Ramos (cell line): Measurements from ENCODE around the gene SLC9A3.

Experiments used
- in situ Hi-C: fragments of 300-500 bp; cut with MboI; formaldehyde crosslinking; loops from one replicate; pipeline ENCODE4 v1.14.3; 2022; ENCODE audit warnings: low sequenced_read_pairs; ENCODE audit not compliant: unreplicated experiment

The SLC9A3 gene

GRCh38 chr5:556909-557441 is 32.7 kb upstream of the SLC9A3 start:
- in situ Hi-C loops = no loop called here

GRCh38 chr5:555058-555623 is 30.9 kb upstream of the SLC9A3 start:
- in situ Hi-C loops = no loop called here

GRCh38 chr5:554284-554988 is 30.2 kb upstream of the SLC9A3 start:
- in situ Hi-C loops = no loop called here

GRCh38 chr5:553874-554273 is 29.6 kb upstream of the SLC9A3 start:
- in situ Hi-C loops = no loop called here

- in situ Hi-C loops = no loop called here
These were observed 27.2 kb upstream of the SLC9A3 start for GRCh38 chr5:551406-551805.

GRCh38 chr5:549229-549628 is 25.0 kb upstream of the SLC9A3 start:
- in situ Hi-C loops = no loop called here

- in situ Hi-C loops = no loop called here
These were observed 24.0 kb upstream of the SLC9A3 start for GRCh38 chr5:548256-548655.

GRCh38 chr5:547086-547924 is 23.1 kb upstream of the SLC9A3 start:
- in situ Hi-C loops = no loop called here

- in situ Hi-C loops = no loop called here
These were observed 22.2 kb upstream of the SLC9A3 start for GRCh38 chr5:546376-546908.

GRCh38 chr5:545641-546375 is 21.6 kb upstream of the SLC9A3 start:
- in situ Hi-C loops = no loop called here

GRCh38 chr5:544675-545355 is 20.6 kb upstream of the SLC9A3 start:
- in situ Hi-C loops = no loop called here

GRCh38 chr5:543755-544674 is 19.8 kb upstream of the SLC9A3 start:
- in situ Hi-C loops = no loop called here

GRCh38 chr5:543351-543750 is 19.1 kb upstream of the SLC9A3 start:
- in situ Hi-C loops = no loop called here

GRCh38 chr5:542319-543311 is 18.4 kb upstream of the SLC9A3 start:
- in situ Hi-C loops = no loop called here

GRCh38 chr5:541539-542318 is 17.5 kb upstream of the SLC9A3 start:
- in situ Hi-C loops = no loop called here

- in situ Hi-C loops = no loop called here
These were observed 16.8 kb upstream of the SLC9A3 start for GRCh38 chr5:540906-541538.
